NB4 (cell line): ENCODE measurements around the gene FRMD6.

Experiments
- DNase-seq: peaks from one replicate; pipeline ENCODE4 v3.0.0; 2010; ENCODE audit warnings: low read depth
- H3K4me3 ChIP-seq: one replicate; pipeline ENCODE4 v1.5.1; 2011; ENCODE audit warnings: mild to moderate bottlenecking, low read depth, low read length, moderate library complexity
- CTCF ChIP-seq: IDR thresholded peaks from one replicate; pipeline ENCODE4 v1.5.1; 2012; ENCODE audit warnings: low read depth, low read length
- MYC ChIP-seq: IDR thresholded peaks from 2 replicates; pipeline ENCODE4 v1.6.1; 2011; ENCODE audit warnings: low read depth, low read length
- POLR2A ChIP-seq: IDR thresholded peaks from 2 replicates; pipeline ENCODE4 v1.6.1; 2011; ENCODE audit warnings: mild to moderate bottlenecking; ENCODE audit not compliant: insufficient read length; ENCODE audit errors: extremely low read depth
- TF ChIP-seq, protein P1 (sequence below): IDR thresholded peaks from 2 replicates; pipeline ENCODE4 v1.6.1; 2011; ENCODE audit warnings: low read depth, low read length

FRMD6 gene

DNA sequence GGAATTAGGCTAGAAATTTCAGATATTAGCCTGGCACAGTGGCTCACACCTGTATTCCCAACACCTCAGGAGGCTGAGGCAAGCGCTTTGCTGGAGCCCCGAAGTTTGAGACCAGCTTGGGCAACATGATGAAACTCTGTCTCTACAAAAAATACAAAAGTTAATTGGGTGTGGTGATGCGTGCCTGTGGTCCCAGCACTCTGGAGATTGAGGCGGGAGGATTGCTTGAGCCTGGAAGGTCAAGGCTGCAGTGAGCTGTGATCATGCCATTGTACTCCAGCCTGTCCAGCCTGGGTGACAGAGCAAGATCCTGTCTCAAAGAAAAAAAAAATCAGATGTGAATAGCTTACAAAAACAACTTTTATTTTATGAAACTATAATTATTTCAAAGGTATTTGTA is 15.1 kb downstream of the FRMD6 start:
- H3K4me3 ChIP-seq: no peak overlapping the region
- no peak for TF ChIP-seq MYC
- no peak for TF ChIP-seq POLR2A
- TF ChIP-seq, protein P1, sequence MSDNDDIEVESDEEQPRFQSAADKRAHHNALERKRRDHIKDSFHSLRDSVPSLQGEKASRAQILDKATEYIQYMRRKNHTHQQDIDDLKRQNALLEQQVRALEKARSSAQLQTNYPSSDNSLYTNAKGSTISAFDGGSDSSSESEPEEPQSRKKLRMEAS: no peak
- TF ChIP-seq CTCF: no peak
- DNase-seq: no peak

GRCh38 chr14:51668870-51669269 is 17.2 kb downstream of the FRMD6 start:
- TF ChIP-seq MYC: no peak
- no peak for DNase-seq

GRCh38 chr14:51674294-51675002 is 22.7 kb downstream of the FRMD6 start:
- no peak for TF ChIP-seq POLR2A
- no peak for TF ChIP-seq CTCF
- TF ChIP-seq, protein P1: no peak
- no peak for TF ChIP-seq MYC
- no peak overlapping the region for H3K4me3 ChIP-seq
- no peak for DNase-seq

More at GRCh38 chr14:51668870-51669269, 17.2 kb downstream of the FRMD6 start:
- H3K4me3 ChIP-seq: no peak overlapping the region

GRCh38 chr14:51676549-51676948 is 24.8 kb downstream of the FRMD6 start:
- no peak overlapping the region for H3K4me3 ChIP-seq
- TF ChIP-seq POLR2A (no peak), MYC (no peak), CTCF (no peak)
- TF ChIP-seq, protein P1: no peak
- no peak for DNase-seq

DNA sequence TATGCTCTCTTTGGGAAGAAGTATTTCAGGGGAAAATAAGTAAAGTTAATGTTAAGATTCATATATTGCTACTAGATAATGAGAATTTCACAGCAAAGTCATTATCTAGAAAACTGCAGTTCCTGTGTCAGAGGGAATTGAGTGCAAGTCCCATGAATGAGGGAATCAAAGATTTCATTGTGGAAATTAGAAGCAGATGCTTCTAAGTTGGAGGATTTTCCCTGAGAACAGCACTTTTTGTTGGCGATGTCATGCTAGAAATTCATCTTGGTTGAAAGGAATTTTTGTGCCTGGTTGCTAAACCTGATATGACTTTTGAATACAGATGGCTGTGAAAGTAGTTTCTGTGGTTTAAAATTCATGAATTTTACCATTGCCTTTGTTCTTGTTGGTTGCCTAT is 25.6 kb downstream of the FRMD6 start:
- DNase-seq: no peak
- TF ChIP-seq POLR2A (no peak), MYC (no peak), CTCF (no peak)
- TF ChIP-seq, protein P1: no peak
- H3K4me3 ChIP-seq: no peak overlapping the region

- TF ChIP-seq MYC: no peak
- TF ChIP-seq, protein P1: no peak
- TF ChIP-seq POLR2A: no peak
- TF ChIP-seq CTCF: no peak
- no peak overlapping the region for H3K4me3 ChIP-seq
- no peak for DNase-seq
Observed at GRCh38 chr14:51677738-51678137, 26.0 kb downstream of the FRMD6 start.
